Muscle of leg (tissue), 11 donors: ENCODE data around the gene RNF43. TPM values are rescaled to one million over a fixed set of nuclear protein-coding genes. Genes with fewer than 3 reads are reported as not detected.

ENCODE experiments used
- DNase-seq: peaks from one replicate; pipeline ENCODE4 v3.0.0; 2013
- H3K27ac ChIP-seq: one replicate; pipeline ENCODE4 v1.5.1; 2013; ENCODE audit warnings: mild to moderate bottlenecking, low read length, control low read depth
- H3K27me3 ChIP-seq: one replicate; pipeline ENCODE4 v1.6.1; 2013; ENCODE audit warnings: low read length; ENCODE audit not compliant: control insufficient read depth, insufficient read depth
- H3K36me3 ChIP-seq: one replicate; pipeline ENCODE4 v1.6.1; 2013; ENCODE audit warnings: low read length; ENCODE audit not compliant: control insufficient read depth, insufficient read depth
- H3K4me1 ChIP-seq: one replicate; pipeline ENCODE4 v1.6.1; 2013; ENCODE audit warnings: low read length; ENCODE audit not compliant: control insufficient read depth, insufficient read depth
- H3K4me3 ChIP-seq: one replicate; pipeline ENCODE4 v1.5.1; 2013; ENCODE audit warnings: low read length, control low read depth
- H3K9me3 ChIP-seq: replicated peaks from 2 replicates; pipeline ENCODE4 v1.6.1; 2013; ENCODE audit warnings: low read depth, low read length; ENCODE audit not compliant: control insufficient read depth
- WGBS: methylation state at CpG from one replicate; pipeline ENCODE4 v1.1.5; 2013; ENCODE audit warnings: missing lambda C conversion rate; ENCODE audit not compliant: insufficient coverage; 5-methylcytosine and 5-hydroxymethylcytosine counted together
- polyA plus RNA-seq, 8 donors: library from polyadenylated mRNA; unstranded; fragments of 120-200 nt; gene quantifications; one replicate each; pipeline versions ENCODE4 v1.2.1 to v1.2.3, GENCODE V29; 2013; ENCODE audit warnings: inconsistent platforms in 1 of 8, low replicate concordance in 1 of 8; ENCODE audit not compliant: insufficient read length in 8 of 8, insufficient read depth in 1 of 8
- total RNA-seq: library from RNA; stranded (reverse); fragments of 120-200 nt; gene quantifications from one replicate; pipeline ENCODE4 v1.2.4, GENCODE V29; 2013

RNF43 gene
- total and polyA plus RNA-seq, 9 donors, result 0.04 to 1.6 (median 0.06) TPM

GRCh38 chr17:58396173-58396572 lies 21.2 kb downstream of the RNF43 start:
- no CpG with 5 or more reads among the region's 4 CpGs for WGBS
- Histone ChIP-seq H3K27me3 (peaks cover 6% of the 10 kb centered on the region), H3K36me3 (no peaks in the 10 kb centered on the region), H3K9me3 (no peaks in the 10 kb centered on the region), H3K27ac (no peak overlapping the region), H3K4me3 (no peak overlapping the region), H3K4me1 (no peaks in the 10 kb centered on the region)
- no peak for DNase-seq

- no peak for DNase-seq
- Histone ChIP-seq H3K4me3 (no peak overlapping the region), H3K4me1 (no peaks in the 10 kb centered on the region), H3K27me3 (peaks cover 9% of the 10 kb centered on the region), H3K36me3 (no peaks in the 10 kb centered on the region), H3K9me3 (no peaks in the 10 kb centered on the region), H3K27ac (no peak overlapping the region)
- no CpG with 5 or more reads among the region's 3 CpGs for WGBS
Observed at GRCh38 chr17:58394534-58395223, 22.7 kb downstream of the RNF43 start.

GRCh38 chr17:58391302-58391984 lies 25.9 kb downstream of the RNF43 start:
- H3K9me3 ChIP-seq, result no peaks in the 10 kb centered on the region
- DNase-seq, result no peak
- H3K27ac ChIP-seq, result no peak overlapping the region
- H3K36me3 ChIP-seq, result no peaks in the 10 kb centered on the region
- 39% methylated on average over 5 of the region's 10 CpGs for WGBS
- no peaks in the 10 kb centered on the region for H3K4me1 ChIP-seq
- no peak overlapping the region for H3K4me3 ChIP-seq
- peaks cover 9% of the 10 kb centered on the region for H3K27me3 ChIP-seq

GRCh38 chr17:58390884-58391283 lies 26.4 kb downstream of the RNF43 start:
- no peak for DNase-seq
- 67% methylated on average over 1 of the region's 2 CpGs for WGBS

GRCh38 chr17:58388302-58389190 lies 28.8 kb downstream of the RNF43 start:
- H3K27me3 ChIP-seq, result peaks cover 9% of the 10 kb centered on the region

More at GRCh38 chr17:58390884-58391283, 26.4 kb downstream of the RNF43 start:
- Histone ChIP-seq H3K9me3 (no peaks in the 10 kb centered on the region), H3K27me3 (peaks cover 9% of the 10 kb centered on the region), H3K4me3 (no peak overlapping the region), H3K27ac (no peak overlapping the region), H3K36me3 (no peaks in the 10 kb centered on the region), H3K4me1 (no peaks in the 10 kb centered on the region)

GRCh38 chr17:58387834-58388233 lies 29.5 kb downstream of the RNF43 start:
- Histone ChIP-seq H3K9me3 (no peaks in the 10 kb centered on the region), H3K27ac (no peak overlapping the region), H3K4me3 (no peak overlapping the region), H3K4me1 (no peaks in the 10 kb centered on the region), H3K27me3 (peaks cover 9% of the 10 kb centered on the region), H3K36me3 (no peaks in the 10 kb centered on the region)
- no CpG with 5 or more reads among the region's 1 CpG for WGBS
- no peak for DNase-seq

More at GRCh38 chr17:58388302-58389190, 28.8 kb downstream of the RNF43 start:
- H3K36me3 ChIP-seq, result no peaks in the 10 kb centered on the region
- no peak overlapping the region for H3K4me3 ChIP-seq
- H3K9me3 ChIP-seq, result no peaks in the 10 kb centered on the region
- 51% methylated on average over 3 of the region's 3 CpGs for WGBS
- no peak overlapping the region for H3K27ac ChIP-seq
- no peak for DNase-seq
- no peaks in the 10 kb centered on the region for H3K4me1 ChIP-seq

GRCh38 chr17:58386708-58387107 lies 30.6 kb downstream of the RNF43 start:
- Histone ChIP-seq H3K36me3 (no peaks in the 10 kb centered on the region), H3K27ac (no peak overlapping the region), H3K27me3 (peaks cover 8% of the 10 kb centered on the region), H3K4me3 (no peak overlapping the region), H3K4me1 (peaks cover 3% of the 10 kb centered on the region), H3K9me3 (no peaks in the 10 kb centered on the region)
- no peak for DNase-seq
- WGBS, result no CpG with 5 or more reads among the region's 3 CpGs

GRCh38 chr17:58385359-58385899 lies 31.9 kb downstream of the RNF43 start:
- WGBS, result 75% methylated on average over 1 of the region's 4 CpGs
- H3K27ac ChIP-seq, result no peak overlapping the region
- no peaks in the 10 kb centered on the region for H3K9me3 ChIP-seq
- no peak for DNase-seq
- peaks cover 5% of the 10 kb centered on the region for H3K4me1 ChIP-seq
- no peak overlapping the region for H3K4me3 ChIP-seq
- no peaks in the 10 kb centered on the region for H3K27me3 ChIP-seq
- no peaks in the 10 kb centered on the region for H3K36me3 ChIP-seq

- Histone ChIP-seq H3K4me1 (peaks cover 5% of the 10 kb centered on the region), H3K9me3 (no peaks in the 10 kb centered on the region), H3K27ac (no peak overlapping the region), H3K4me3 (no peak overlapping the region), H3K36me3 (no peaks in the 10 kb centered on the region), H3K27me3 (no peaks in the 10 kb centered on the region)
- WGBS, result no CpG with 5 or more reads among the region's 3 CpGs
- DNase-seq, result no peak
Observed at GRCh38 chr17:58384897-58385296, 32.4 kb downstream of the RNF43 start.
